IMR-90 (cell line): ENCODE data around the gene CACNA2D1. TPM values are rescaled to one million over a fixed set of nuclear protein-coding genes. Genes with fewer than 3 reads are reported as not detected.

Experiments used
- ATAC-seq: fragments of 200-7000 bp; cut with Tn5 transposase; 2 replicates; pipeline ENCODE4 v1.9.1; 2020; ENCODE audit warnings: low read depth, mild to moderate bottlenecking, moderate library complexity
- BruUV-seq: library from RNA; stranded (reverse); fragments of 400-500 nt; replicated peaks from 2 replicates; lab custom pipeline; 2021; lab: Mats Ljungman, UMichigan
- CTCF ChIA-PET: fragments of 300-600 bp; formaldehyde crosslinking; extraction: SDS; loops from one replicate; lab custom pipeline; 2021; ENCODE audit warnings: antibody characterized with exemption; lab: Yijun Ruan, JAX
- POLR2A ChIA-PET: fragments of 300-600 bp; sonication (Branson Sonifier 250); formaldehyde crosslinking; loops from one replicate; lab custom pipeline; 2022; ENCODE audit warnings: antibody characterized with exemption; ENCODE audit not compliant: unreplicated experiment; lab: Charles Lee
- DNase-seq: peaks from one replicate; pipeline ENCODE4 v3.0.0; 2013
- H2AFZ ChIP-seq: replicated peaks from 2 replicates; pipeline ENCODE3; 2013; ENCODE audit warnings: low read length, mild to moderate bottlenecking; ENCODE audit not compliant: poor library complexity
- H2AK5ac ChIP-seq: 2 replicates; pipeline ENCODE4 v1.6.1; 2013; ENCODE audit warnings: low read depth, low read length, inconsistent platforms
- H2AK9ac ChIP-seq: replicated peaks from 2 replicates; pipeline ENCODE3; 2013; ENCODE audit warnings: mild to moderate bottlenecking, low read depth, low read length, moderate library complexity; ENCODE audit not compliant: poor library complexity
- H2BK120ac ChIP-seq: 2 replicates; pipeline ENCODE4 v1.6.1; 2013; ENCODE audit warnings: low read depth, low read length, inconsistent platforms
- H2BK15ac ChIP-seq: 3 replicates; pipeline ENCODE4 v1.6.1; 2013; ENCODE audit warnings: low read depth, low read length, inconsistent platforms
- H2BK20ac ChIP-seq: 2 replicates; pipeline ENCODE4 v1.6.1; 2013; ENCODE audit warnings: low read depth, mild to moderate bottlenecking, inconsistent platforms, low read length, moderate library complexity
- H2BK5ac ChIP-seq: 2 replicates; pipeline ENCODE4 v1.6.1; 2013; ENCODE audit warnings: mild to moderate bottlenecking, low read depth, low read length, inconsistent platforms; ENCODE audit not compliant: poor library complexity, severe bottlenecking
- H3K14ac ChIP-seq: replicated peaks from 2 replicates; pipeline ENCODE4 v1.6.1; 2013; ENCODE audit warnings: low read depth, low read length, inconsistent platforms
- H3K18ac ChIP-seq: 2 replicates; pipeline ENCODE4 v1.6.1; 2013; ENCODE audit warnings: low read depth, low read length, control low read depth
- H3K23ac ChIP-seq: 2 replicates; pipeline ENCODE4 v1.6.1; 2013; ENCODE audit warnings: low read depth, low read length, inconsistent platforms
- H3K27ac ChIP-seq: 2 replicates; pipeline ENCODE4 v1.5.1; 2013; ENCODE audit warnings: mild to moderate bottlenecking, control low read depth, low read length; ENCODE audit not compliant: insufficient read depth
- H3K27me3 ChIP-seq: 2 replicates; pipeline ENCODE4 v1.6.1; 2013; ENCODE audit warnings: low read length; ENCODE audit not compliant: control insufficient read depth, insufficient read depth
- H3K36me3 ChIP-seq: 2 replicates; pipeline ENCODE4 v1.6.1; 2013; ENCODE audit warnings: low read length, mixed read lengths; ENCODE audit not compliant: control insufficient read depth, insufficient read depth
- H3K4ac ChIP-seq: 2 replicates; pipeline ENCODE4 v1.6.1; 2013; ENCODE audit warnings: low read depth, low read length, inconsistent platforms
- H3K4me1 ChIP-seq: 2 replicates; pipeline ENCODE4 v1.6.1; 2013; ENCODE audit warnings: low read length, mixed read lengths; ENCODE audit not compliant: control insufficient read depth, insufficient read depth
- H3K4me2 ChIP-seq: 2 replicates; pipeline ENCODE4 v1.6.1; 2013; ENCODE audit warnings: low read depth, mild to moderate bottlenecking, control low read depth, low read length, moderate library complexity
- H3K4me3 ChIP-seq: 2 replicates; pipeline ENCODE4 v1.5.1; 2013; ENCODE audit warnings: low read depth, mild to moderate bottlenecking, control low read depth, low read length, moderate library complexity; ENCODE audit not compliant: insufficient read depth
- H3K56ac ChIP-seq: 2 replicates; pipeline ENCODE4 v1.6.1; 2013; ENCODE audit warnings: low read length, inconsistent platforms; ENCODE audit not compliant: insufficient read depth; ENCODE audit errors: extremely low read depth
- H3K79me1 ChIP-seq, 2 experiments: 2 replicates each; pipeline ENCODE4 v1.6.1; 2013; ENCODE audit warnings: low read length in 2 of 2, inconsistent platforms in 1 of 2, low read depth in 1 of 2
- H3K9ac ChIP-seq: 2 replicates; pipeline ENCODE4 v1.6.1; 2013; ENCODE audit warnings: low read depth, low read length, control low read depth
- H3K9me1 ChIP-seq: 2 replicates; pipeline ENCODE4 v1.6.1; 2013; ENCODE audit warnings: low read length, inconsistent platforms; ENCODE audit not compliant: insufficient read depth
- H3K9me3 ChIP-seq: 2 replicates; pipeline ENCODE4 v1.6.1; 2013; ENCODE audit warnings: low read length; ENCODE audit not compliant: control insufficient read depth, insufficient read depth
- H4K20me1 ChIP-seq: 2 replicates; pipeline ENCODE4 v1.6.1; 2013; ENCODE audit warnings: low read length, inconsistent platforms; ENCODE audit not compliant: insufficient read depth
- H4K5ac ChIP-seq: 2 replicates; pipeline ENCODE4 v1.6.1; 2013; ENCODE audit warnings: mild to moderate bottlenecking, low read depth, low read length, control low read depth
- H4K8ac ChIP-seq, 2 experiments: 2 replicates each; pipeline ENCODE4 v1.6.1; 2013; ENCODE audit warnings: low read depth in 2 of 2, low read length in 2 of 2, control low read depth in 1 of 2, inconsistent platforms in 1 of 2
- H4K91ac ChIP-seq: 2 replicates; pipeline ENCODE4 v1.6.1; 2013; ENCODE audit warnings: low read depth, low read length, inconsistent platforms; ENCODE audit not compliant: insufficient read depth
- ELK1 ChIP-seq: fragments of 150-350 bp; IDR thresholded peaks from 2 replicates; pipeline ENCODE4 v1.6.1; 2016; ENCODE audit warnings: low read depth, mild to moderate bottlenecking, low read length, moderate library complexity, borderline replicate concordance
- MAZ ChIP-seq: IDR thresholded peaks from 2 replicates; pipeline ENCODE4 v1.6.1; 2012; ENCODE audit warnings: low read depth, mild to moderate bottlenecking, low read length, improper control_type of control experiment, moderate library complexity, borderline replicate concordance
- NFE2L2 ChIP-seq: fragments of 150-350 bp; IDR thresholded peaks from 2 replicates; pipeline ENCODE4 v1.6.1; 2016; ENCODE audit warnings: low read depth, mild to moderate bottlenecking, low read length
- RAD21 ChIP-seq: IDR thresholded peaks from 2 replicates; pipeline ENCODE4 v1.6.1; 2012; ENCODE audit warnings: low read length, improper control_type of control experiment
- SMC3 ChIP-seq: fragments of 150-350 bp; IDR thresholded peaks from 2 replicates; pipeline ENCODE4 v1.6.1; 2016; ENCODE audit warnings: low read depth, mild to moderate bottlenecking, antibody characterized with exemption, low read length, moderate library complexity
- WGBS, 2 experiments: methylation state at CpG; one replicate each; pipeline versions ENCODE4 v1.1.5 to v1.1.7; 2013; ENCODE audit warnings: missing lambda C conversion rate in 2 of 2; ENCODE audit not compliant: insufficient read length in 1 of 2; ENCODE audit errors: extremely low coverage in 2 of 2; 5-methylcytosine and 5-hydroxymethylcytosine counted together
- dilution Hi-C: fragments of 300-500 bp; cut with HindIII; formaldehyde crosslinking; loops from one replicate; pipeline ENCODE4 v1.14.3; 2018; ENCODE audit warnings: low sequenced_read_pairs; ENCODE audit not compliant: unreplicated experiment
- in situ Hi-C: fragments of 300-500 bp; cut with MboI; formaldehyde crosslinking; loops from 3 replicates; pipeline ENCODE4 v1.14.3; 2019; ENCODE audit warnings: low sequenced_read_pairs, inconsistent platforms, mixed read lengths
- intact Hi-C: fragments of 100-400 bp; cut with micrococcal nuclease; formaldehyde crosslinking; loops from 2 replicates; pipeline ENCODE4 v1.10.0; 2022
- polyA plus RNA-seq, 3 experiments: library from polyadenylated mRNA; depleted of rRNA; stranded (reverse); fragments of >200 nt; gene quantifications; 2 replicates each; pipeline ENCODE4 v1.2.3, GENCODE V29; 2012; ENCODE audit warnings: low replicate concordance in 1 of 3
- total RNA-seq: library from RNA; depleted of rRNA; stranded (reverse); fragments of >200 nt; gene quantifications from 2 replicates; pipeline ENCODE4 v1.2.3, GENCODE V29; 2012

CACNA2D1 gene
- total and polyA plus RNA-seq, 2 of the 4 experiments (the other 2 are of a cell fraction): 5.8 to 21.9 TPM

GRCh38 chr7:81919494-81919893 is 524.1 kb downstream of the CACNA2D1 start:
- H4K91ac ChIP-seq: no peak overlapping the region
- no peak overlapping the region for H3K9ac ChIP-seq
- dilution Hi-C loops: no loop called here
- 83% methylated on average over 2 of the region's 3 CpGs; no CpG with 5 or more reads in 1 of the 2 experiments for WGBS, 2 experiments
- no peaks in the 10 kb centered on the region for H3K27me3 ChIP-seq
- H3K4me3 ChIP-seq: no peak overlapping the region
- no peak overlapping the region for H2AFZ ChIP-seq
- H2AK9ac ChIP-seq: no peak overlapping the region
- no peak overlapping the region for H3K18ac ChIP-seq
- no peaks in the 10 kb centered on the region for H3K9me1 ChIP-seq
- no peaks in the 10 kb centered on the region for H3K4me1 ChIP-seq
- no peak overlapping the region for H2BK5ac ChIP-seq
- no TSS peak for BruUV-seq
- no peak overlapping the region for H3K4ac ChIP-seq
- no peak overlapping the region for H2BK120ac ChIP-seq
- no peak overlapping the region for H3K23ac ChIP-seq
- H4K8ac ChIP-seq: no peak overlapping the region
- H3K56ac ChIP-seq: no peak overlapping the region
- H3K4me2 ChIP-seq: no peak overlapping the region
- H3K27ac ChIP-seq: no peak overlapping the region
- H4K20me1 ChIP-seq: no peaks in the 10 kb centered on the region
- TF ChIP-seq MAZ (no peak), NFE2L2 (no peak), RAD21 (no peak), SMC3 (no peak), ELK1 (no peak)
- no peak overlapping the region for H2BK20ac ChIP-seq
- H3K36me3 ChIP-seq: no peaks in the 10 kb centered on the region
- in situ Hi-C loops: no loop called here
- no peak overlapping the region for H2BK15ac ChIP-seq
- POLR2A ChIA-PET: no interaction called here
- H3K14ac ChIP-seq: no peak overlapping the region
- ATAC-seq (no peak), DNase-seq (no peak)
- H2AK5ac ChIP-seq: no peak overlapping the region
- H3K9me3 ChIP-seq: peaks cover 5% of the 10 kb centered on the region
- intact Hi-C loops: no loop called here
- H4K5ac ChIP-seq: no peak overlapping the region
- CTCF ChIA-PET: no interaction called here
- no peaks in the 10 kb centered on the region for H3K79me1 ChIP-seq
